DND-41 (cell line): Measurements from ENCODE around the gene CLN6.

Experiments used
- ATAC-seq: fragments of 200-7000 bp; cut with Tn5 transposase; 3 replicates; pipeline ENCODE4 v1.9.1; 2021; ENCODE audit warnings: low read depth; ENCODE audit not compliant: insufficient read depth
- DNase-seq: peaks from one replicate; pipeline ENCODE4 v3.0.0-alpha.2; 2020
- H2AFZ ChIP-seq: 2 replicates; pipeline ENCODE4 v1.6.0; 2012; ENCODE audit warnings: low read depth, low read length
- H3K27ac ChIP-seq: 2 replicates; pipeline ENCODE4 v1.5.1; 2012; ENCODE audit warnings: low read length, inconsistent platforms
- H3K27me3 ChIP-seq: fragments of 200-600 bp; sonication (generic); 2 replicates; pipeline ENCODE4 v1.6.0; 2012; ENCODE audit warnings: low read length, mild to moderate bottlenecking, inconsistent platforms; ENCODE audit not compliant: insufficient read depth, poor library complexity
- H3K36me3 ChIP-seq: 2 replicates; pipeline ENCODE4 v1.5.1; 2012; ENCODE audit warnings: low read length, inconsistent platforms; ENCODE audit not compliant: insufficient read depth
- H3K4me1 ChIP-seq: 2 replicates; pipeline ENCODE4 v1.5.1; 2012; ENCODE audit warnings: mild to moderate bottlenecking, low read length; ENCODE audit not compliant: insufficient read depth
- H3K4me2 ChIP-seq: 2 replicates; pipeline ENCODE4 v1.6.0; 2012; ENCODE audit warnings: mild to moderate bottlenecking, moderate library complexity, low read length, inconsistent platforms; ENCODE audit not compliant: insufficient read depth
- H3K4me3 ChIP-seq, 2 experiments: fragments of 200-600 bp in 1 of 2; shearing (Covaris generic) in 1 of 2; 2 replicates each; pipeline ENCODE4 v1.5.1; 2012 to 2016; ENCODE audit warnings: inconsistent platforms in 2 of 2, low read length in 2 of 2, mild to moderate bottlenecking in 2 of 2, low read depth in 1 of 2, moderate library complexity in 1 of 2
- H3K79me2 ChIP-seq: 2 replicates; pipeline ENCODE4 v1.6.0; 2012; ENCODE audit warnings: low read length, inconsistent platforms; ENCODE audit not compliant: insufficient read depth
- H3K9ac ChIP-seq: 2 replicates; pipeline ENCODE4 v1.6.0; 2012; ENCODE audit warnings: low read depth, mild to moderate bottlenecking, inconsistent platforms, low read length, moderate library complexity
- H3K9me3 ChIP-seq: 2 replicates; pipeline ENCODE4 v1.5.1; 2012; ENCODE audit warnings: low read length, moderate library complexity, mild to moderate bottlenecking, inconsistent platforms; ENCODE audit not compliant: insufficient read depth, severe bottlenecking
- H4K20me1 ChIP-seq: 2 replicates; pipeline ENCODE4 v1.6.0; 2012; ENCODE audit warnings: low read length; ENCODE audit not compliant: insufficient read depth
- CTCF ChIP-seq: IDR thresholded peaks from 2 replicates; pipeline ENCODE4 v1.5.1; 2012; ENCODE audit warnings: borderline replicate concordance, low read length, moderate library complexity, mild to moderate bottlenecking; ENCODE audit not compliant: poor library complexity, severe bottlenecking; ENCODE audit errors: extremely low read depth
- EZH2 ChIP-seq: IDR thresholded peaks from 3 replicates; pipeline ENCODE4 v1.6.1; 2012; ENCODE audit warnings: borderline replicate concordance, low read depth, mild to moderate bottlenecking, moderate library complexity, low read length, inconsistent platforms; ENCODE audit not compliant: severe bottlenecking

CLN6 gene

GRCh38 chr15:68277603-68278344 is 48.2 kb upstream of the CLN6 start, which contains the start of gene FEM1B:
TSS of gene FEM1B (plus strand) at chr15:68277745. CDS start at chr15:68278418, 673 bp downstream.
- Histone ChIP-seq H3K9ac (peak within 1 kb of the TSS; percentile 76), H3K27me3 (no peaks in the 10 kb centered on the region), H3K4me2 (peak within 1 kb of the TSS; percentile 88), H3K4me3 (peak within 1 kb of the TSS; percentile 40 to 86), H3K36me3 (peaks cover 14% of the 10 kb centered on the region), H4K20me1 (peaks cover 32% of the 10 kb centered on the region), H3K79me2 (peaks cover 51% of the 10 kb centered on the region), H2AFZ (peak within 1 kb of the TSS; percentile 94), H3K27ac (peak within 1 kb of the TSS; percentile 95), H3K9me3 (no peaks in the 10 kb centered on the region), H3K4me1 (peaks cover 48% of the 10 kb centered on the region)
- DNase-seq (peak; percentile 88), ATAC-seq (peak; percentile 81)
- TF ChIP-seq EZH2 (no peak), CTCF (no peak)

GRCh38 chr15:68277131-68277602 is 47.6 kb upstream of the CLN6 start:
- Histone ChIP-seq H3K27ac (peak overlapping the region; percentile 95), H3K36me3 (peaks cover 14% of the 10 kb centered on the region), H2AFZ (peak overlapping the region; percentile 94), H3K4me3 (peak overlapping the region; percentile 40 to 86; a peak in 3 of 4 replicates), H3K79me2 (peaks cover 44% of the 10 kb centered on the region), H3K9me3 (no peaks in the 10 kb centered on the region), H3K4me1 (peaks cover 47% of the 10 kb centered on the region), H3K4me2 (peak overlapping the region; percentile 88), H4K20me1 (peaks cover 32% of the 10 kb centered on the region), H3K9ac (peak overlapping the region; percentile 76), H3K27me3 (no peaks in the 10 kb centered on the region)
- ATAC-seq (peak; percentile 33), DNase-seq (no peak)
- TF ChIP-seq EZH2 (no peak), CTCF (no peak)

GRCh38 chr15:68276668-68277067 is 47.1 kb upstream of the CLN6 start:
- Histone ChIP-seq H3K4me1 (peaks cover 42% of the 10 kb centered on the region), H3K79me2 (peaks cover 40% of the 10 kb centered on the region), H3K9me3 (no peaks in the 10 kb centered on the region), H3K9ac (peak overlapping the region; percentile 76), H4K20me1 (peaks cover 27% of the 10 kb centered on the region), H3K27ac (peak overlapping the region; percentile 95), H3K4me3 (peak overlapping the region; percentile 40 to 86; a peak in 3 of 4 replicates), H3K4me2 (peak overlapping the region; percentile 88), H2AFZ (peak overlapping the region; percentile 94), H3K27me3 (no peaks in the 10 kb centered on the region), H3K36me3 (peaks cover 14% of the 10 kb centered on the region)
- no peak for TF ChIP-seq CTCF
- no peak for TF ChIP-seq EZH2
- DNase-seq (no peak), ATAC-seq (no peak)
